HG03103 (cell line): Measurements from ENCODE around the gene FRG2B.
"Not testable (repeated sequence)": the region's sequence is repeated elsewhere in the genome, so short reads cannot be mapped to it uniquely, and the experiment has no call there.

Experiments used
- ATAC-seq: cut with Tn5 transposase; IDR thresholded peaks from one replicate; pipeline ENCODE4 v1.9.1; 2021; ENCODE audit warnings: low read depth; ENCODE audit not compliant: unreplicated experiment

Gene FRG2B

DNA sequence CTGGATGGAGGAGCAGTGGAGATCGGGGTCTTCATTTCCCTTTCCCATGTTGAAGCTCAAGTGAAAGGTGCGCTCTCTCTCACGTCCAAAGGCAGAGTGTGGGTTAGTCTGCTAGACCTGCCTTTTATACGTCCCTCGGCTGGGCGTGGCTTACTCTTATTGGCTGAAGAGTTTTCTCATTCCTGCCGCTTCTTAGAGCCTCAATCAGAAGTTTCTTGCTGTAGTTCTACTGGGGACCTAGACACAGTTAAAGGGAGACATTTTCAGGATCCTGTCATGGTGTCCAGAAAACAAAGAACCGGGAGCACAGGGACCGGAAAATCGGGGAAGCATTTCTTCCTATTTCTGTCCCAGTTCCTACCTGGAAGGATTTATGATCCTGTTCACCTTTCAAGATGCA is at the start of gene FRG2B:
TSS of gene FRG2B (minus strand) at position 101 of the 400 bp plus-strand sequence. CDS start at position 48, 53 bp downstream.
- not testable (repeated sequence) for ATAC-seq

DNA sequence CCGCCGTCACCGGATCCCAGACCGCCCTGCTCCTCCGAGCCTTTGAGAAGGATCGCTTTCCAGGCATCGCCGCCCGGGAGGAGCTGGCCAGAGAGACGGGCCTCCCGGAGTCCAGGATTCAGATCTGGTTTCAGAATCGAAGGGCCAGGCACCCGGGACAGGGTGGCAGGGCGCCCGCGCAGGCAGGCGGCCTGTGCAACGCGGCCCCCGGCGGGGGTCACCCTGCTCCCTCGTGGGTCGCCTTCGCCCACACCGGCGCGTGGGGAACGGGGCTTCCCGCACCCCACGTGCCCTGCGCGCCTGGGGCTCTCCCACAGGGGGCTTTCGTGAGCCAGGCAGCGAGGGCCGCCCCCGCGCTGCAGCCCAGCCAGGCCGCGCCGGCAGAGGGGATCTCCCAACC is 40.9 kb upstream of the FRG2B start:
- ATAC-seq: not testable (repeated sequence)

DNA sequence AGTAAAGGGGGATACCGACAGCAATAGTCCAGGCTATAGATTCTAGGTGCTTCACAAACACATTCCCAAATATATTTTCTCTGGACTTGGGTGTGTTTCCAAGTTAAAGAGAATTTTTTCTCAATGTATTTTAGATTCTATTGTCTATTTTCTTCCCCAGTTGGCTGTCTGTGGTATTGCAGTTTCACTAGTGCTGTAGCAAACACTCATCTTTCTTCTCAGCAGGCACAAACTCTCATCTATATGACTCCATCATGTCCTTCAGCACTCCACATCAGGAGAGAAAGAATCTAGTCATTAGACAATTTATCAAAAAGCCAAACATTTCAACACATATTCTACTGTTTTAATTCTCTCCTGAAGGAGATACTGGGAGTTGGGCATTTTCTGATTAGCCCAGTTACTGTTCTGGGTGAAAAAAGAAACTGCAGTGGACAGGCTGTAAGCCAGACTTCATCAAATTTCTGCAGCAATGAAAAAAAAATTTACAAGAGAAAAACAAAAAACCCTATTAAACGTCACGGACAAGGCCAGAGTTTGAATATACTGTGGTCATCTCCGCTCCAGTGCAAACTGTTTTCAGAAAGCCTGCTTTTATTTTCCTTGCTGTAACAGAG is 37.1 kb upstream of the FRG2B start:
- ATAC-seq: peak; percentile 78

DNA sequence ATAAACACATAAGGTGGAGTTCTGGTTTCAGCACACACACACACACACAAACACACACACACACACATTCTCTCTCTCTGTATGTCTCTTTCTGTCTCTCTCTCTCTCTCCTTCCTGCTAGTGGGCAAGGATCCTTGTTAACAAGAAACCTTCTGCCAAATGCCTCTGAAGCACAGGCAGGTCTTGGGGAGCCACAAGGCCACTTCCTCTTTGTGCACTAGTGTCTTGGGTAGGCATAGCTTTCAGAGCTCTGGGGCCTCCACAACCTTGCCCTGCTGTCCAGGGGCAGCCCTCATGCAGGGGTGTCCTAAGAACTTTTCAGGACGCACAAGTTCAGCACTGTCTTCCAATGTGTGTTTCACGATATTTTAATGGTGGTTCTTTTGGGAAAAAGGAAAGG is 34.5 kb upstream of the FRG2B start:
- not testable (repeated sequence) for ATAC-seq

GRCh38 chr10:133660516-133660915 is 33.9 kb upstream of the FRG2B start:
- ATAC-seq: not testable (repeated sequence)

- ATAC-seq: not testable (repeated sequence)
Measured at GRCh38 chr10:133657276-133657675, 30.7 kb upstream of the FRG2B start.

- ATAC-seq: not testable (repeated sequence)
Measured at GRCh38 chr10:133648872-133649455, 22.4 kb upstream of the FRG2B start.

DNA sequence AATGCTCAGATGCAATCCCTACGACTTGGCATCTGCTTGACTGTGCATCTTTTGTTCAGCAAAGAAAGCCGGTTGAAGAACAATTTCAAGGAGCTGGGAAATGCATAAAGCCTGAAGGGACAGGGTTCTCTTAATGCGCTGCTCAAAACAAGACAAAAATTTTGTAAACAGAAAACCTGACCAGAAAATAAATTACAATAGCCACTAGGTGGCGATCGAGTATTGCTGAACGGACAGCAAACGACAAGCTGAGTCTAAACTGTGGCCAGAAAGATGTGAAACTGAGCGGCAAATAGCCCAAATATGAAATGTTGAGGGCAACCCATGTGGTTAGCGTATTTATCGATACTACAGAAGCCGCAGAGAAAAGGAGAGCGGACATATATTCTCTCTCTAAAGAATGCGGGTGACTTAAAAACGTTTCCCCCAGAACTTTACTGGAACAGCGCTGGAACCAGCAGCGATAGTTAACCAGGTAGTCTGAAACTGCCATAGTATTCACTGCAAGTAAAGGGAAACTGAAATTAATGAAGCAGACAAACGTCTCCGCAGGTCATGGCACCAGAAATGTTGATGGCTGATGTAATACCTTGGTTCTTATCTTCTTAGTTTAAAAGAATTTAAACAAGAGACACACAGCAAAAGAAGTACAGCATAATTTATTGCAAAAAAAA is 20.6 kb upstream of the FRG2B start:
- peak; percentile 92 for ATAC-seq

- ATAC-seq: not testable (repeated sequence)
Measured at GRCh38 chr10:133637846-133638235, 11.2 kb upstream of the FRG2B start.

DNA sequence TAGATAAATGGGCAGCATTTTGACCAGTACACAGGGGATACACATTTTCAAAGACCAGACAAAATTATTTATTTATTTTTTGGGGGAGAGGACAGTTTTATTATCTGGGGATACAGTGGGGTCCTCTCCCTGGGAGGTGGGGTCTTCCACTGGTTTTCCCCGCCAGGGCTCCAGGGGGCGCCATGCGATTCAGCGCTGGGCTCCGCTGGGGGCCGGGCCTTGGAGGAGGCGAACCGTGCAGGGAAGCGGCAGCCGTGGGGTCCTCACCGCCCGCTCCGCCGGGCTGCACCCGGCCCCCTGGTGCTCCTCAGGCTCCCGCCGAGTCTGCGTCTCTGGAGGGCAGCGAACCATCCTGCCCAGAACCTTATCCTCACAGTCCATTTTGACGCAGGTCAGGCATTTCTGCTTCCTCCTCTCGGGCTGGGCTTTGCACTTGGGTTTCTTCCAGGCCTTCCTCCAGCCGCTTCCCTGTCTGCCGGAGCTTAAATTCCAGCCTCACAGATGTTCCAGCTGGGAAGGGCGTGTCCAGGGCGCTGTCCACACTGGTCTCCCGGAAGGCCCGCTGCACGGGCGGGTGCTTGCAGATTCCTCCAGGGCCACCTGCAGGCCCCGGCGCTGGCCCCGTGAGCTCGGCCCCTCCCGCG is 10.7 kb upstream of the FRG2B start:
- not testable (repeated sequence) for ATAC-seq

GRCh38 chr10:133630723-133631249 is 4.2 kb upstream of the FRG2B start:
- ATAC-seq: not testable (repeated sequence)

- not testable (repeated sequence) for ATAC-seq
Measured at GRCh38 chr10:133622544-133622943, 4.1 kb downstream of the FRG2B start.

DNA sequence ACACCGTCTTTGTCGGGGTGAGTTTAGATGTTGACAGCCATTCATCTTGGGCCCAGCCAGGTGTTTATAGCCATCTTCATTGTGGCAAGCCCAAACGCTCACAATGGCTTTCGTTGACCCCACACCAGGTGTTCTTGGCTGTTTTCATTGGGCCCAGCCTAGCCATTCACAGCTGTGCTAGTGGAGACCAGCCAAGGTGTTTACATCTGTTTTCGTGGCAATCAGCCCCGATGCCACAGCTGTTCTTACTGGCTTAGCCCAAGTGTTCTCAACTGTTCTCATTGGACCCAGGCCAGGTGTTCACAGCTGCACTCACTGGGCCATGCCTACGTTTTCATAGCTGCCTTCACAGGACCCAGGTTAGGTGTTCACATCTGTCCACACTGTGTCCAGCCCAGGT is 7.7 kb downstream of the FRG2B start:
- ATAC-seq: no peak

DNA sequence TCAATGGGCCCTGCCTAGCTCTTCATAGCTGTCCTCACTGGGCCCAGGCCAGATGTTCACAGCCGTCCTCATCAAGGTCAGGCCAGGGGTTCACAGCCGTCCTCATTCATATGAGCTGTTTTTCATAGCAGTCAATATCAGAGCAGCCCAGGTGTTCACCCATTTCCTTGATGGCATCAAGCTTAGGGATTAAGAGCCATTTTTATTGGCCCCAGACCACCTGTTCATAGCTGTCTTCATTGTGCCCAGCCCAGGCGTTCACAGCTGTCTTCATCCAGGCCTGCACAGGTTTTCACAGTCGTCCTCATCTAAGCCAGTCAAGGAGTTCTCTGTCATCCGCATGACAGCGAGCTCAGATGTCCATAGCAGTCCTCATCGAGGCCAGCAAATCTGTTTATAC is 9.4 kb downstream of the FRG2B start:
- no peak for ATAC-seq

- ATAC-seq: no peak
Measured at GRCh38 chr10:133616371-133617130, 10.0 kb downstream of the FRG2B start.

- no peak for ATAC-seq
Measured at GRCh38 chr10:133614830-133615580, 11.6 kb downstream of the FRG2B start.

GRCh38 chr10:133613699-133614098 is 12.9 kb downstream of the FRG2B start:
- ATAC-seq: no peak

DNA sequence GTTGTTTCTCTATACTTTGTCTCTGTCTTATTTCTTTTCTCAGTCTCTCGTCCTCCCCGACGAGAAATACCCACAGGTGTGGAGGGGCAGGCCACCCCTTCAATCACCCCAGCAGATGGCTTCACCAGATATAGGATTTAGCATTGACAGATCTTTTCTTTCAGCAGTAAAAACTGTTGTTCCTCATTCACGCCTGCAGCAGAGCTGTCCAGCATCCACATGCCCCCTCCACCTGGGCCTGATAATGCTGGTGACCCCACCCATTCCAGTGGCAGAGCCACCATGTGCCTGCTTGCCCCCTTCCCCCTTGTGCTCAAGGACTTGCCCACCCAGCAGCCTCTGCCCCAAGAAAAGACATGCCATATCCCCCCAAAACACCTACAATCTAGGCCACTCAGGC is 15.5 kb downstream of the FRG2B start:
- no peak for ATAC-seq

DNA sequence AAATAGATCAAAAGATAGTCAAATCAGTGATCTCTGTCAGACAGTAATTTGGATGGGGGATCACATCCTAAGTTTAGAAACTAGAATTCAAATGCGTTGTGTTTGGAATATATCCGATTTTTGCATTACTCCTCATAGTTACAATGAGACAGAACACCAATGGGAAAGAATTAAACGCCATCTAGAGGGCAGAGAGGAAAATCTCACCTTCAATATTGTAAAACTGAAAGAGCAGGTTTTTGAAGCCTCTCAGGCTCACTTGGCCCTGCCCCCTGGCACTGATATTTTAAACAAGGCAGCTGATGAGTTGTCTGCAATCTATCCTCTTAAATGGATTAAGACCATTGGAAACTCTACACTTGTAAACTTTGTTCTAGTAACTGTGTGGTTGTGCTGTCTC is 17.7 kb downstream of the FRG2B start:
- no peak for ATAC-seq

- not testable (repeated sequence) for ATAC-seq
Measured at GRCh38 chr10:133603434-133603833, 23.2 kb downstream of the FRG2B start.
